Raji (cell line): ENCODE measurements around the gene TMEM255B.

Experiments used
- POLR2A ChIP-seq: IDR thresholded peaks from 2 replicates; pipeline ENCODE4 v1.6.1; 2011; ENCODE audit warnings: low read depth, low read length, control low read depth; ENCODE audit not compliant: insufficient read depth

Gene TMEM255B

DNA sequence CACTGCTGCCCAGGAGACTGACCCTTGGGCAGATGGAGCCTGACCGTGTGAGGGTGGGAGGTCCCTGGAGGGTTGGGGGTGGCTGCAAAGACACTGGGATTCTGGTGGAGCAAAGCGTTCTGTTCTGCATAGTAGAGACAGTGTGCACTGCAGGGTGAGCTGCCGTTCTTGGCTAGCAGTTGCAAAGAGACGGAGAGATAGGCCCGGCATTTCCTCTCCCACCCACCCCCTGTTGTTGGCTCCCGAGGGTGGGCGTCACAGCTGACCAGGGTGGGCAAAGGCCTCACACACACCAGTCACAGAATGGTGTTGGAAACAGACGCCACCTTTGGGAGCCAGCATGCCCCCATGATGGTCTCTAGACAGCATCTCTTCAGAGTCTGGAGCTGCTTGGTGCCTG lies 11.4 kb downstream of the TMEM255B start:
- TF ChIP-seq POLR2A = no peak

- no peak for TF ChIP-seq POLR2A
Measured at GRCh38 chr13:113770937-113771336, 11.9 kb downstream of the TMEM255B start.

DNA sequence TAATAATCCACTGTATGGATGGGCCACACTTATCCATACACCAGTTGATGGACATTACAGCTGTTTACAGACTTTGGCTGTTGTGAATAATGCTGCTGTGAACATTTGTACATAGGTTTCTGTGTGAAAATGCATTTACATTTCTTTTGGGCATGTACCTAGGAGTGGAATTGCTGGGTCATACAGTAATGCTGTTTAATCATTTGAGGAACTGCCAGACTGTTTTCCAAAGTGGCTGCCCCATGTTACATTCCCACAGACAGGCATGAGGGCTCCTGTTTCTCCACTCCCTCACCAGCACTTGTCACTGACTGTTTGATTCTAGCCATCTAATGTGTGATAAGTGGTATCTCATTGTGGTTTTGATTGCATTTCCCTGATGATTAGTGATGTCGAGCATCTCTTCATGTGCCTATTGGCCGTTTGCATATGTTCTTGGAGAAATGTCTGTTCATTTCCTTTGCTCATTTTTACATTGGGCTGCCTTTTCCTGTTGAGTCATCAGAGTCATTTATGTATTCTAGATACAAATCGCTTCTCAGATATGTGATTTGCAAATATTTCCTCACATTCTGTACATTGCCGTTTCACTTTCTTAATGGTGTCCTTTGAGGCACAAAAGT lies 12.8 kb downstream of the TMEM255B start:
- TF ChIP-seq POLR2A = no peak

GRCh38 chr13:113774177-113775107 lies 15.4 kb downstream of the TMEM255B start:
- TF ChIP-seq POLR2A = no peak

DNA sequence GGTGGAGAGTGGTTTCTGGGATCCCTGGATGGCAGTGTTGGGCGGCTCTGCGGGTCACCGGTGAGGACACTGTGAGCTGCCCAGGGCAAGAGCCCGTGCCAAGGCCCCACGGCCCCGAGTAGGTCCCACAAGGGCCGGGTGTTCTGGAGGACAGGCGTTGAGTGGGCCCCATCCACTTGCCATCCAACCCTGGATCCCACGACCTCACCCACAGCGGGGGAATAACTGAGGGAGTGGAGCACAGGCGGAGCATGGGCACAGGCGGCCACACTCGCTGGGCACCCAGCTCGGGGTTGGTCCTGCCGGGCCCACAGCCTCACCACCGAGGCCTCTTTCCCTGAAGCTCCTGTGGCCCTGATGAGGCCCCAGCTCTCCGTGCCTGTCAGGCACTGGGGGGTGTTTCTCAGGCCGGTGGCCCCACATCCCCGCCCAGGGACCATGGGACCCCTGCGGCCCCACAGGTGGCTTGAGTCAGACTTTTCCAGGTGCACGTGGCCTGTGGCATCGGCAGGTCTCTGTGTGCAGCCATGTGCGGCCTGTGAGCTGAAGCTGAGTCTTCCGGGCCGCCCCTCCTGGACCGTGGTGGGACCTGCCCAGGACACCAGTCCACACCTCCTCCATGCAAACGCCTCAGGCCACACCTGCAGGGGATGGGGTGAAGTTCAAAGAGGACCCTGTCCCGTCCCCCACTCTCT lies 16.6 kb downstream of the TMEM255B start:
- no peak for TF ChIP-seq POLR2A

DNA sequence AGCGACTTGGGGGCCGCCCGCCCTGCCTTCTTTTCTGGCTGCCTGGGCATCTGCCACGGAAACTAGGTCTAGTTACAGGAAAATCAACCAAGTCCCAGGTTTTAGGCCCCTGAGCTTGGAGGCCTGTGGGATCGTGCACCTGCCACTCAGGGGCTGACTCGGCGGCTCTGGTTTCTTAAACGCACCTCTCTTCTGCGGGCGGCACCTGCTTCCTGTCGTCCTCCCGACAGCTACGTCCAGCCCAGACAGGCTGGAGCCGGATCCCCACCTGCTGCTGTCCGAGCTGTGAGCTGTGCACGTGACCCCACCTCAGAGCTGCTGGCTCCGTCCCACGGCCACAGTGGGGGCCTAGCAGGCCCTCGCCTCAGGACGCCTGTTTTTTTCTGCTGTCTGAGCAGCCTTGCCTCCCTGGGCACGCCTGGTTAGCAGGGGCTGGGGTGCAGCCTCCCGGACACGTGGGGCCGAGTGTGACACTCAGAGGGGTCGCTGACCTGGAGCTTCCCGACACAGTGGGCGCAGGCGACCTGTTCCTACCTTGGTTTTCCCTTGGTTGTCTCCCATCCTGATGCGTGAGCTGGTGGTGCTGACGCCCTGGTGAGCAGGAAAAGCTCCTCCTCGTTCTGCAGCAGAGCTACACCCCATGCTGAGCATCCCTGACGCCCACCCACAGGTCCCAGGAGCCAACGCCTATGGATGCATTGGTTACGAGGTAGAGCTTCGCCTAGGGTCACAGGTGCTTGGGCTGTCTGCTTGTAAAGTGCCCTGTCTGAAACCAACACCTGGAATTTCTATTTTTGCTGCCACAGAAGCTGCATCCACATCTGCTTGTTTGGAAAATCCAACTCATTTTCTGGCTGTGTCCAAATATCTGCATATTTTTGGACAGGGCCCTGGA lies 17.5 kb downstream of the TMEM255B start:
- TF ChIP-seq POLR2A = no peak

- TF ChIP-seq POLR2A = no peak
Measured at GRCh38 chr13:113777311-113778260, 18.6 kb downstream of the TMEM255B start.

GRCh38 chr13:113781571-113781970 lies 22.5 kb downstream of the TMEM255B start:
- no peak for TF ChIP-seq POLR2A

DNA sequence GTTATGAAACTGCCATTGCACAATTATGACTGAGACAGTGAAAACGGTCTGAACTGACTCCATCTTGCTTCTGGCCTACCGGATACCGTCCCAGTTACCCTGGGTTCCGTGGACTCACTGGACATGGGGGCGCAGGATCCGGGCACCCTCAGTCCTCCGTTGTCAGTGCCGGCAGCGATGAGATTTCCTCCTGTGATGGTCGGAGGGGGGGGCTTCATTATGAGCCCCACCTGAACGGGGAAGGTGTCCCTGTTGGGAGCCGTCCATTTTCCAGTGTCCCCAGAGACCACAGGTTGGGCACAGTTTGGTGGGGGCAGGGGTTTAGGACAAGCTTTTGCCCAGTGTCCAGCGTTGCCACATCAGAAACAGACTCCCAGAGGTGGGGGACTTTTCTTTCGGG lies 23.4 kb downstream of the TMEM255B start:
- no peak for TF ChIP-seq POLR2A

- no peak for TF ChIP-seq POLR2A
Measured at GRCh38 chr13:113783200-113783881, 24.3 kb downstream of the TMEM255B start.

- no peak for TF ChIP-seq POLR2A
Measured at GRCh38 chr13:113783966-113784644, 25.1 kb downstream of the TMEM255B start.

GRCh38 chr13:113784645-113785024 lies 25.6 kb downstream of the TMEM255B start:
- TF ChIP-seq POLR2A = no peak
